Colon (tissue), 2 donors: ENCODE data around the gene PSTPIP2.
"Not testable (repeated sequence)": the region's sequence is repeated elsewhere in the genome, so short reads cannot be mapped to it uniquely, and the experiment has no call there.

Source experiments
- FAIRE-seq: peaks from 2 replicates; lab custom pipeline; 2012; peaks lifted over from hg19 to GRCh38; lab: Jason Lieb, UNC
- donor health status: control.
- donor health status: control.

Gene PSTPIP2

DNA sequence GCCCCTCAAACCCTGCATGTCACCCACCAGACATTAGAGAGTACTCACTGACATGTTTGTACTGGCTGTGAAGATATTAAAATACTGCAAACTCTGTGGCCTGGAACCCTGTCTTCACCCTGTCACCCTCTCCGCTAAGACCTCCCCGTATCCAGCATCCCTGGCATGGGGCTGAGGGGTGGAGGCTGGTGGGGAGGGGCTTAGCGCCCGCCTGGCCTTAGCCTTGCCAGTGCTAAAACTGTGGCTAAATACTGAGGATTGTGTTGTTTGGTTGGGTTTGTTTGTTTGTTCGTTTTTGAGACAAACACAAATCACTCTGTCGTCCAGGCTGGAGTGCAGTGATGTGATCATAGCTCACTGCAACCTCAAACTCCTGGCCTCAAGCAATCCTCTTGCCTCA lies 1.8 kb downstream of the PSTPIP2 start:
- FAIRE-seq, result no peak

- FAIRE-seq, result no peak
Observed at GRCh38 chr18:46069524-46069923, 2.5 kb downstream of the PSTPIP2 start.

DNA sequence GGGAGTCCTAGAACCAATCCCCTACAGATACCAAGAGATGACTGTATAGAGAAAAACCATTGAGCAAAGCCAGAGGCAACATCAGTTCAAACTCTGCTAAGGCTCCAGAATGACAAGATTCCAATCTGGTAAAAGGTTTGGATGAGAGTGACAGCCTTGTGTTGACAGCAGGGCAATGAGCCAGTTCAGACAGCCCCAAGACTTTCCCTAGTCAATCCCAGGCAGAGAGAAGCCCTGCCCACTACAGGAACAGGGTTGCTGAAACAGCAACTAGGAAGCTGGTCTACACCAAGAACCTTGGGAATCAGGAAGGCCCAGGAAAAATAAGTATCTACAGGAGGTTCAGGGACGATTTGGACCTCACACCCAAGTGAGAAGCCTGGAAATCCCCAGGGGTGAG lies 3.3 kb downstream of the PSTPIP2 start:
- no peak for FAIRE-seq

GRCh38 chr18:46067438-46068007 lies 4.5 kb downstream of the PSTPIP2 start:
- FAIRE-seq, result no peak

GRCh38 chr18:46062781-46063180 lies 9.3 kb downstream of the PSTPIP2 start:
- FAIRE-seq, result no peak

GRCh38 chr18:46061796-46062195 lies 10.3 kb downstream of the PSTPIP2 start:
- no peak for FAIRE-seq

GRCh38 chr18:46061387-46061786 lies 10.7 kb downstream of the PSTPIP2 start:
- FAIRE-seq, result no peak

DNA sequence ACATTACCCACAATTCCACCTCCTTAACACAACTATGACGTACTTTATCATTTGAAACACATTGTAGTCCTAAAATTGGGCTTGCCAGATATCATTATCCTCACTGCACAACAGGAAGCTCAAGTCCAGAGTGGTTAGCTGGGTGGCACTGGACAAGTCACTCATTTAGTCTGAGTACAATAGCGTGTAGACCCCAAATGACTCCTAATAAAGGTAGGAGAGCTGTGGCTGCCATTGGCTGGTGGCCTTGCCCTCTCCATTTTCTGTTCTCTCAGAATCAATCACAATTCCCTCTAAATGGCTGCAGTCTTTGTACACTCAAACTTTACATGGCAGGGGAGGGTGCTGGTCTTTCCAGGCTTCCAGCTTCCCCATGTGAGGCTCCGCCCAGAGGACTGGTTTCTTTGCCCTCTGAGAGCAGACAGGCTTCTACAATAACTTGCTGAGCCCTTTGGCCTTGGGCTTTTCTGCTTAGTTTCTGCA lies 11.7 kb downstream of the PSTPIP2 start:
- FAIRE-seq, result no peak

DNA sequence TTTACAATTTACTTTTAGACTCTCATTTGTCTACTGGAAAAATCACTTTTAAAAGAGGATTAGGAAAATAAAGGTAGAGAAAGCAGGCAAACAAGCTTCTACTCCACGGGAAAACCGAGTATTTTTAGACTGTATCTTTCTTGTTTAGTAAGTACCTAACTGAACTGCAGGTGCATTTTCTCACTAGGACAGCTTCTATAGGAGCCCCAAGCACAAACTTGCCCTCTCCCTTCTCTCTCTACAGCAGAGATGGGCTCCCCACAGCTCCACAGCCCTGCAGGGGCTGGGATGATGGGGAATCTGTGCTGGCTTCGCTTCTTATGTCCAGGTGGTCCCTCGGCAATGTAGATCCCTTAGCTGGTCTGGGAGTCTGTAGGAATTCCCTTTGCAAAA lies 16.2 kb downstream of the PSTPIP2 start:
- no peak for FAIRE-seq

GRCh38 chr18:46054956-46055837 lies 16.9 kb downstream of the PSTPIP2 start:
- FAIRE-seq, result no peak

GRCh38 chr18:46053368-46054095 lies 18.5 kb downstream of the PSTPIP2 start:
- FAIRE-seq, result no peak

DNA sequence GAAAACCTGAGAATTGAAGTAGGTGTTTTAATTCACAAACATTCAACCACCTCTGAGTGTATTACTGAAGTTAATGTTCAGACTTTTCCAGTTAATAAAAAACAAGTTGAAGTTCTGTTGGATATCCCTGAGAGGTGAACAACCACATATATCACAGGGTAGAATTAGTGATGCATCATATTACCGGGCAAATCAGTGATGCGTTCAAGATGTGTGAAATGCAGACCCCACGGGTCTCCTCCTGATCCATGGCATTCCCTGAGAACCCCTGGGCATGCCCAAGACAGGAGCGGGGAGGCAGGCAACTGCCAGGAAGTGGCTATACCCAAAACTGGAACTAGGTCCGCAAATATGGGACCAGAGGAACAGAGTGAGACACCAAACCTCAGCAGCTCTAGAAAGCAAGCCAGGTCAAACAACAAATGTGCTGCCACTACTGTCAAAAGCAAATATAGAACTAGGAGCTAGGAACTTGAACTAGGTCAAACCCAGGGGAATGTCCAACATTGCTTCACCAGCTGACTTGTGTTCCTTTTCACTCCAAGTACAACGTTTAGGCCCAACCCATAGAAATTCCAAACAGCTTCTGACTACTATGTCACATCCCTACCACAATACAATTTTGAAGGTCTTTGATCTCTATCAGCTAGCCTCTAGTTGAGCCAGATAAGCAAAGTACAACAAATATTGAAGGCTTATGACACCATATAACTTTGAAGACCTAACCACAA lies 20.2 kb downstream of the PSTPIP2 start:
- no peak for FAIRE-seq

- FAIRE-seq, result no peak
Observed at GRCh38 chr18:46050268-46050667, 21.8 kb downstream of the PSTPIP2 start.

DNA sequence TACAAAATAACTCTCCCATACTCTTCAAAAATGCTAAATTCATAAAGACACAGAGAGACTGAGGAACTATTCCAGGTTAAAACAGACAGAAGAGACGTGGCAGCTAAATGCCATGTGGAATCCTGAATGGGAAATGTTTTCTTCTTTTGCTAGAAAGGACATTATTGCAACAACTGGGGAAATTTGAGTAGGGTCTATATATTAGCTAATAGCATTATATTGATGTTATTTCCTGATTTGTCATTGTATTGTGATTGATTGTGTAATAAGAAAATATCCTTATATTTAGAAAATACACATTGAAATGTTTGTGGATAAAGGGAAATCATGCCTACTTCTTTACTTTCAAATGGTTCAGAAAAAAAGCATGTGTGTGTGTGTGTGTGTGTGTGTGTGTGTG lies 23.4 kb downstream of the PSTPIP2 start:
- no peak for FAIRE-seq

- FAIRE-seq, result not testable (repeated sequence)
Observed at GRCh38 chr18:46047369-46047768, 24.7 kb downstream of the PSTPIP2 start.

DNA sequence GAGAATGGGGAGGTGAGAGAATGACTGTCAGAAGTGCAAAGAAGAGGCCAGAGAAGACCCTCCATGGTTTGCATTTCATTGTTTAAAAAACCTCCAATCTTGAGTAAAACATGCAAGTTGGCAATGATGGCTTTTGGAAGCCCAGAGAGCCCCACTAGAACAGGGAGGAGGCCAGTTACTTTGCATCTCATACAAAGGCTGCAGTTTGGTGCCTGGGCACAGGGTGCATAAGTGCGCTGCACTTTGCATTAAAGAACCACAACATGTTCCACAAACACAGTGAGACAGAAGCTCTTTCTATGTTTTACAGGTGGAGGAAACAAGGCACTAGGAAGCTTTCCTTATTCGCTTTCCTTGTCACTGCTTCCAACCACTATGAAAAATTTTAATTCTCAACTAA lies 25.4 kb downstream of the PSTPIP2 start:
- no peak for FAIRE-seq

GRCh38 chr18:46046126-46046525 lies 25.9 kb downstream of the PSTPIP2 start:
- no peak for FAIRE-seq

GRCh38 chr18:46042571-46043123 lies 29.4 kb downstream of the PSTPIP2 start:
- no peak for FAIRE-seq

DNA sequence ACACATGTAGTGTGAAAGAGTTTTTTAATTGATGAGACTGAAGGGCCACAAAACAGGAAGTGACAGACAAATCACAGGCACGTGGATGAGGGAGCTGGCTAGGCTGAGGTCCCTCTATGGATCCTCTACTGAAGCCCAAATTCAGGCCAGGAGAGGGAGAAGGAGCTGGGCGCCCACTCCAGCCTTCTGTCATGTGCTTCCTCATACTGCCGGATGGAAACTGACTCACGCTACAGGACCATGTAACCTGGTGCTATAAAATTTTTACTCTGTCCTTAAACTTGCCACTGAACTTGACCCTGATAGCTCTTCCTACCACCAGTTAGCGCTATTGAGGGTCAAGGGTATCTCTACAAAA lies 31.3 kb downstream of the PSTPIP2 start:
- no peak for FAIRE-seq

DNA sequence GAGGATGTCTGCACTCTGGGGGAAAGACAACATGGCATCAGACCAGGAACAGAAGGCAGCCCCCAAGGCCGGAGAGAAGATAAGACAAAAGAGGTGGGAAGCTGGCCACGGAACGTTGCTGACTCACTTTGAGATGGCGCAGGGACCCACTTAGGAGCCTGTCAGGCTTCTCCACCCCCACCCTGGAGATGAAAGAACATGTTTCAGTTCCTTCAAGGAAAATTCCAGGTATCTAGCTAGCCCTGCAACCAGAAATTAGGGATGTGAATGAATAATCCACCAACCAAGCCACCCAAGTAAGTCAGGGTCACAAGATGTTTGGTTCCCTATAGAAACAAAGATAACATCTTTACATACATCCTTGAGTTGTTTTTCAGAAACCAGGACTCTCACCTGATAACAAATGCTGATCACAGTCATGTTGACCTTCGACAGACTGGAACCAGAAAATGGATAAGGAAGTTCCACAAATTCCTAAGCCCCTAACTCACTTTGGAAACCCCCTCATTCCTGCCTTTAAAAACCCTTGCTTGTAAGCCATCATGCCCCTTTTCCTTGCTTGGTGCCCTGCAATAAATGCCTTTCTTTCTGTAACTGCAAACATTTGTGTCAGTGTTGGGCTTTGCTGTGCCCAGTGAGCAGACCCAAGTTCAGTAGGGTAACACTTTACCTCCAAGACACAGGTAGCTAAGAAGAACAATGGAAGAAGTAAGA lies 31.9 kb downstream of the PSTPIP2 start:
- FAIRE-seq, result no peak

DNA sequence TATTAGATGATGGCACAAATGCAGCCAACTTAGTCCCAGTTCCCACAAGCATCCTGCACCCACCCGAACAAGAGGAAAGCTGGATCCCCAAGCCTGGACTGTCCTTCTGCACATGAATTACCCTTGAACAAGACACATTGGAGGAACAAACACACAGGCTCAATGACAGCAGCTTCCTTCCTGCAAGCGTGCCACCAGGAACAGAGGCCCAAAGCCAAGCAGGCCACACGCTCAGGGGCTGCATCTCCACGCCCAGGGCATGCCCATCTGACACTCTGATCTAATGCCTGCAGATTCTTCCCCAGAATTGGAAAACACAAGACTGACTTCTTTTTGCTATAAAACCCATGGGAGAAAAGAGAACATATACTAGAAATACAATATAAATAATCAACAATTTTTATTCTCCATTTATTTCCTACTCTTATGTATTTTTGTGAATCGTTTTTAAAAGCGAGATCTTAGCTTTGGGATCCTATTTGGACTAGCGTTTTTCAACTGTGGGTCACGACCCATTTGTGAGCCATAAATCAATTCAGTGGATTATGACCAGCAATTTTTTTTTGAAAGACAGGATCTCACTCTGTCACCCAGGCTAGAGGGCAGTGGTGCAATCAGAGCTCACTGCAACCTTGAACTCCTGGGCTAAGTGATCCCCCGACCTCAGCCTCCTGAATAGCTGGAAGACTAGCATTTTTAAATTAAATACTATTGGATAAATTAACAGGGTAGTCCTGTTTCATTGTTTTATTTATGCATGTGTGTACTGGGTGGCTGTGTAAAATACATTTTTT lies 34.4 kb downstream of the PSTPIP2 start:
- FAIRE-seq, result no peak
